Astrocyte of the cerebellum (primary cell): Measurements from ENCODE around the gene DEDD.

Experiments used
- DNase-seq: peaks from one replicate; pipeline ENCODE4 v3.0.0-alpha.2; 2011; ENCODE audit warnings: low read depth
- H3K4me3 ChIP-seq: 2 replicates; pipeline ENCODE4 v1.5.1; 2011; ENCODE audit warnings: mild to moderate bottlenecking, low read depth, low read length, moderate library complexity
- CTCF ChIP-seq: IDR thresholded peaks from 2 replicates; pipeline ENCODE4 v1.5.1; 2012; ENCODE audit warnings: low read length, low read depth, moderate library complexity, mild to moderate bottlenecking; ENCODE audit errors: missing control alignments
- in situ Hi-C: cut with HindIII; loops from 2 replicates; pipeline ENCODE4 v1.10.0; 2017; ENCODE audit warnings: low sequenced_read_pairs

The DEDD gene

DNA sequence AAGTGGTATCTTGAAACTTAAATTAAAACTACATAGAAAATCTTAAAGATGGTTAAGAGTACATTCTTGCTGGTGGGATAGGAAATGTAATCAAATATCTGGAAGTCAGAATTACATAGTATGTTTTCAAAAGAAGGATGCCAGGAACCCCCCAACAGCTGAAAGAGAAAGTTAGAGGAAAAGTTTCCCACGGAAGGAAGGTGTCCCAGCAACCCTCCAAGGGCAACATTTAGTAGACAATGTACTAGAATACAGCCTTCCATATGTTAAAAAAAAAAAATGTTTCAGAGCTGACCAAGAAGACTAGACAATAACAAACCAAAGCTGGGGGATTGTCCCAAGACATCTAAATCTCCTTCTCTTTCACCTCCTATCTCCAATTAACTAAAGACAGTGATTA lies 2.2 kb downstream of the DEDD start:
- no peak for DNase-seq
- no peak for TF ChIP-seq CTCF
- in situ Hi-C loops: no loop called here
- H3K4me3 ChIP-seq: peak overlapping the region; percentile 93

GRCh38 chr1:161128591-161129420 lies 3.7 kb downstream of the DEDD start:
- DNase-seq: no peak
- no peak for TF ChIP-seq CTCF
- no peak overlapping the region for H3K4me3 ChIP-seq
- in situ Hi-C loops: no loop called here

GRCh38 chr1:161127649-161128048 lies 4.8 kb downstream of the DEDD start:
- in situ Hi-C loops: no loop called here
- no peak for TF ChIP-seq CTCF
- no peak overlapping the region for H3K4me3 ChIP-seq
- DNase-seq: no peak

- no peak for TF ChIP-seq CTCF
- H3K4me3 ChIP-seq: no peak overlapping the region
- in situ Hi-C loops: no loop called here
- DNase-seq: no peak
These were observed 9.5 kb downstream of the DEDD start for GRCh38 chr1:161122967-161123366.

DNA sequence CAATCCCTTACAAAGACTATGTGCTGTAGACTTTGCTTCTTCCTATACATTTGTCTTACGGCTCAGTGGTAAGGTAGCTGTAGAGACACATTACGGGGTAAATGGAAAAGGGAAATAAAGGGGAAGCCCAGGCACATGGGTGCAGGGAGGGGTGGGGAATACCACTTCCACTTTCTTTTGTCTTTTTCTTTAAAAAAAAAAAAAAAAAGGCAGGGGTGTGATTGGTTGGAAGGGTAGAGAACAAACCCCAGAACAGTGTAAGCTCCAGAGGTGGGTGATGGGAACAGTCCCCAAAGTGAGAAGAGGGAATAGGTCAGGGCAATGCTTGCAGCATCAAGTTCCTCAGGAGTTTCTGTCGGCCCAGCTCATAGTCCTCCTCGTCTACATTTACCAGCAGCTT lies 10.6 kb downstream of the DEDD start:
- no peak for TF ChIP-seq CTCF
- no peak for DNase-seq
- in situ Hi-C loops: no loop called here
- no peak overlapping the region for H3K4me3 ChIP-seq

DNA sequence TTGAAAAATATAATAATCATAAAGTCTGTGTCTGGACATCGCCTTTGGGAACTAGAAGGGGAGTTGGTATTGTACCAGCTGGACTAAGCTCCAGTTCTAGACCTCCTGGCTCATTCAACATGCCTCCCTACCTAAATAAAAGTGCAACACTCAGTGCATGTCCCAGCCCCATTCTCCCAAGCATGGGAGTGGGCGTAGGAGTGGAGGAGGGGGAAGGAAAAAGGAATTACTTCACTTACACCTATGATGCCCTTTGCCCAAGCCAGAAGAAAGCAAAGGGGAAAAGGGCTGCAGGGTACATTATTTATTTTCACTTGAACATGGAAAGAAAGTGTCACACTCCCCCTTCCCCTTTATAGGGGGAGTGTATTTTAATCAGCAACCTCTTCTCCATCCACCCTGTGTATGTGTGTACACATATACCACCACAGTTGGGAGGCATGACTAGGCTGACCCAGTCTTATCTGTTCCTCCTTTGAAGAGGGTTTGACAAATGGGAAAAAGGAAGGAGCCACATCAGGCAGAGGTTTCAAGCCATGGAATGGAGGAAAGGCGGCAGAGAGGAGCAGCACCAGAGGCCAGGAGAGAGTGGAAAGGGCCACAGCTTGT lies 11.3 kb downstream of the DEDD start:
- no peak for TF ChIP-seq CTCF
- in situ Hi-C loops: no loop called here
- no peak overlapping the region for H3K4me3 ChIP-seq
- no peak for DNase-seq
